Activated gamma-delta T cell treated with anti-CD3 and anti-CD28 coated beads, Interleukin-2, amount 50 U/mL, for 16 hours (primary cell): ENCODE results near the gene PGAP6.
A peak's percentile ranks its signal among the peaks of the same experiment; 100 is the strongest.
"Not testable (repeated sequence)": the region's sequence is repeated elsewhere in the genome, so short reads cannot be mapped to it uniquely, and the experiment has no call there.

Source experiments
- DNase-seq: peaks from one replicate; pipeline ENCODE4 v3.0.0-alpha.2; 2020; ENCODE audit warnings: low read depth

PGAP6 gene, protein sequence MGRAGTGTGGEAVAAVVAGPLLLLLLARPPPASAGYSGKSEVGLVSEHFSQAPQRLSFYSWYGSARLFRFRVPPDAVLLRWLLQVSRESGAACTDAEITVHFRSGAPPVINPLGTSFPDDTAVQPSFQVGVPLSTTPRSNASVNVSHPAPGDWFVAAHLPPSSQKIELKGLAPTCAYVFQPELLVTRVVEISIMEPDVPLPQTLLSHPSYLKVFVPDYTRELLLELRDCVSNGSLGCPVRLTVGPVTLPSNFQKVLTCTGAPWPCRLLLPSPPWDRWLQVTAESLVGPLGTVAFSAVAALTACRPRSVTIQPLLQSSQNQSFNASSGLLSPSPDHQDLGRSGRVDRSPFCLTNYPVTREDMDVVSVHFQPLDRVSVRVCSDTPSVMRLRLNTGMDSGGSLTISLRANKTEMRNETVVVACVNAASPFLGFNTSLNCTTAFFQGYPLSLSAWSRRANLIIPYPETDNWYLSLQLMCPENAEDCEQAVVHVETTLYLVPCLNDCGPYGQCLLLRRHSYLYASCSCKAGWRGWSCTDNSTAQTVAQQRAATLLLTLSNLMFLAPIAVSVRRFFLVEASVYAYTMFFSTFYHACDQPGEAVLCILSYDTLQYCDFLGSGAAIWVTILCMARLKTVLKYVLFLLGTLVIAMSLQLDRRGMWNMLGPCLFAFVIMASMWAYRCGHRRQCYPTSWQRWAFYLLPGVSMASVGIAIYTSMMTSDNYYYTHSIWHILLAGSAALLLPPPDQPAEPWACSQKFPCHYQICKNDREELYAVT

DNA sequence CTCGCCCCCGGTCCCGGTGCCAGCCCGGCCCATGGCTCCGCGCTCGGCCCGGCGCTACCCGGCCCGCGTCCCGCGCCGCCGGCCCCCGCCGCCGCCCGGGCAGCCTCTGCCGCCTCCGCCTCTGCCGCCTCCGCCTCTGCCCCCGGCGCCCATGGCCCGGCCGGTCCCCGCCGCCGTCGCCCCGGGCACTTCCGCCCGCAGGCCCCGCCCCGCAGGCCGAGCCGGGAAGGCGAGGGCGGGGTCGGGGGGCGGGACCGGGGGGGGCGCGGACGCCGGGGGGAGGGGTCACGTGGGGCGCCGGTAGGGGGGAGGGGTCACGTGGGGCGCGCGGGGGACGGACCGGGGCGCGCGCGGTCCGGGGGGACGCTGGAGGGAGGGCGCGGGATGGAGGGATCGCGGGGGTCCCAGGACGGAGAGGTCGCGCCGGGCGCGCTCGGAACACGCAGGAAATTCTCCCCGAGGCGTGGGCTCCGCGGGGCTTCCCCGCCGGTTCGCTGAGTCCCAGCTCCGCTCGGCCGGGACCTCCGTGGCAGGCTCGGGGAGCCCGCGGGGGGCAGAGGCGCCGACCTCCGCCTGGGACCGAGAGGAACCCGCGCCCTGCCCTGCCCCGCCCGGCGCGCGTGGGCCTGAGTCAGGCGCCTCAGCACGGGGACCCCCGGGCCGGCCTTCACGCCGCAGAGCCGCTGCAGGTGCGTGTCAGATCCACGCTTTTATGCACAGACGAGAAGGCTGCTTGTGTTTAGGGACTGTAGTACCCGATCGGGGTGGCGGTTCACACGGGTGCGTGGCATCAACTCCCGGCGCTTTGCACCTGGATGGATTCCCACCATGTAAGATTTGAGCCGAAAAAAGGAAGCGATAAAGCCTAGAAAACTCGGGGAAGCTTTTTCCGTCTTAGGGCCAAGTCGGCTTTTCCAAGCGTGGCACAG, at the start of gene PGAP6:
PGAP6 (minus strand) TSS at position 190 of the 929 bp plus-strand sequence; CDS start at position 33, 157 bp downstream.
- peak; percentile 41 for DNase-seq

DNA sequence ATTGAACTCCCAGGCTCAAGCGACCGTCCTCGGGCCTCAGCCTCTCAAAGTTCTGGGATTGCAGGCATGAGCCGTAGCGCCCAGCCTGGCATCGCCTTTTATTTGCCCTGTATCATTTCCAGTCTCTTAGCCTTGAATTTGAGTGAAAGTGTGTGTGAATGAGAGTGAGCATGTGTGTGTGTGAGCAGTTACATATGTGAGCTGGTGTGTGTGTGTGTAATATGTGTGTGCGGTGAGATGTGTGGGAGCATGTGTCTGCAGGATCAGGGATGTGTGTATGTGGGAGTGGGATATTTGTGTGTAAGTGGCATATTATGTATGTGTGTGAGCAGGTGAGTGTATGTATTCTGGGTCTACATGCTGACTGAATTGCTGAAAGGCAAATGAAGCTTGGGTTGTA, 49.1 kb upstream of the PGAP6 start:
- DNase-seq = no peak

DNA sequence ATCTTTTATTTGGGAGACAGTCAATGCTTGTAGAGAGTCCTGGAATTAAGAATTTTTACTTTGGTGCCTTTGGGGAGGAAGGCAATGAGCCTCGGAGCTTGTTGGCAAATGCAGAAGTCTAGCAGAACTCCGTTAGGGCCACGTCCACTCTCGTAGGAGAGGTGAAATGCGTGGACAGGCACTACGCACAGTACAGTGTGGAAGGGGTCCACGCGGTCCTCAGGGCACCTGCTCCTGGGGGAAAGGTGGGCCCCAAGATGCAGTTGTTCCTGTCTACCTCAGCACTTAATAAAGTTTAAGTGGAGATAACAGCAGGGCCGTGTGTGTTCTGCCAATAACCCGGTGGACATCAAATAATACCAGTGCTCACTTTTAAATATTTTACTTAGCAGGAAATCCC, 45.5 kb upstream of the PGAP6 start:
- DNase-seq = no peak

DNA sequence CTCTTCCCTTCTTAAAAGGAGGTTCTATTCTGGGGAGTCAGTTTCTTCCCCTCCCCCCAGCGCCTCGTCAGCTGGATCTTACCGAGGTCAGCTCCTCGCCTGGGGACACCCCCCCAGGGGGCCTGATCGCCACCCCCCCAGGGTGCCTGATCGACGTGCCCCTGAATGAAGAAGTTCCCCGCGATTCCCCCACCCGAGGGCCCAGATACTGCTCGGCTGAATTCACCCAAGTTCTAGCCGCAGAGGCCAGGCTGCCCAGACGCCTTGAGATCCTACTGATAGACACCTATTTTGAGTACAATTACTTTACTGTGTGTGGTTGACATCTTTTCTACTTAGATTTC, 45.1 kb upstream of the PGAP6 start:
- no peak for DNase-seq

DNA sequence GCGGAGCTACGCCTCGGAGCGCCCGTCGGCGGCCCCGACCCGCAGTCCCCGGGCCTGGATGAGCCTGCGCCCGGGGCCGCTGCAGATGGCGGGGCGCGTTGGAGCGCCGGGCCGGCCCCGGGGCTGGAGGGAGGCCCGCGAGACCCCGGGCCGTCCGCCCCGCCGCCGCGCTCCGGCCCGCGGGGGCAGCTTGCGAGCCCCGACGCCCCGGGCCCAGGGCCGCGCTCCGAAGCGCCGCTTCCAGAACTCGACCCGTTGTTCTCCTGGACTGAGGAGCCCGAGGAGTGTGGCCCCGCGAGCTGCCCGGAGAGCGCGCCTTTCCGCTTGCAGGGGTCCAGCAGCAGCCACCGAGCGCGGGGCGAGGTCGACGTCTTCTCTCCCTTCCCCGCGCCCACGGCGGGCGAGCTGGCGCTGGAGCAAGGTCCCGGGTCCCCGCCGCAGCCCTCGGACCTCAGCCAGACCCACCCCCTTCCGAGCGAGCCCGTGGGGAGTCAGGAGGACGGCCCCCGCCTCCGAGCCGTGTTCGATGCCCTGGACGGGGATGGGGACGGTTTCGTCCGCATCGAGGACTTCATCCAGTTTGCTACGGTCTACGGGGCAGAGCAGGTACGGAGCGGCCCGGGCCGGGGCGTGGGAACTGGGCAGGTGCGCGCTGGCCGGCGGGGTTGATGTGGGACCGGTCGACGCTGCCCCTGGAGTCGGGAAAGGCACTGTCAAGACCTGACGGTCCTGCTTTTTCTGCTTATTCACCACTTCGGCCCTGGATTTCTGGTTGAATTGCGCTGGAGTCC, 44.5 kb upstream of the PGAP6 start:
- no peak for DNase-seq

DNA sequence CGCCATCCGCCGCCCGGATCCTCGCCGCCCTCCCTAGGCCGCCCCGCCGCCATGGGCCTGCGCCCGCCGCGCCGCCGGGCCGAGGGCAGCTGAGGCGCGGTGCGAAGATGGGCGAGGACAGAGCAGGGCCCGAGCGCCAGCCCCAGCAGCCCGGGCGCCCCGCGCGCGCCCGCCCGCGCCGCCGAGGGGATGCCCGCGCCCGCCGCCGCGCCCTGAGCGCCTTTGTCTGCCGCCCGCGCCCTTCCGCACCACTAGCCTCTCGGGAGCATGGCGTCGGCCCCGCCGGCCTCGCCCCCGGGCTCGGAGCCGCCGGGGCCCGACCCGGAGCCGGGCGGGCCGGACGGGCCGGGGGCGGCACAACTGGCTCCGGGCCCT, 43.9 kb upstream of the PGAP6 start:
- DNase-seq = peak; percentile 14

DNA sequence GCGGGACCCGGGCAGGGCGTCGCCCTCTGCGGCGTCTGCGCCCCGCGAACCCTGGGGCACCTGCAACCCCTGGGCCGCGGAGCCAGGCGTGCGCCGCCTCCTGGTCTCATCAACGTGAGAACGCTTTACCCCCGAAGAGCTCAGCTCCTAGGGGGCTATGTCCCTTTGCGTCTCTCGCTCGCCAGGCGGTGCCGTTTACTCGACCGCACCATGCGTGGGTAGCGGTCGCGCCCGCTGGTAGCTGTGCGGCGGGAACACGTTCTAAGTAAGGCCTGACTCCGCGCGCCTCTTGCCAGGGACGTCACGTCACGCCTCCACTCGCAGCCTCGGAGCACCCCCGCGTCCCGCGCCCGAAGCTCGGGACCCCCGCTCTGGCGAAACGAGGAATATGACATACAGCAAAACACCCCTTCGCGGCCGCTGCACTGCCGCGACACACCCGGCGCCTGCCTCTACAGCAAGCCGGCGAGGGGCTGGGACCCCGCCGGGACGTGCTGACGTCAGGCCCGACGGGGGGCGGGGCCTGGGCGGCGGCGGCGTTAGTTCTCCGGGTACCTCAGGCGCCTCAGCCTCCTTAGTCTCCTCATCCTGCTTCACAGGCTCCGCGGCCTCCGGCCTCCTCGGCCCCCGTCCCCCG, 43.4 kb upstream of the PGAP6 start, which contains the start of gene RAB11FIP3:
RAB11FIP3 (plus strand) TSS at position 568 of the 637 bp plus-strand sequence. CDS start 358 bp downstream, outside the sequence.
- peak; percentile 67 for DNase-seq

DNA sequence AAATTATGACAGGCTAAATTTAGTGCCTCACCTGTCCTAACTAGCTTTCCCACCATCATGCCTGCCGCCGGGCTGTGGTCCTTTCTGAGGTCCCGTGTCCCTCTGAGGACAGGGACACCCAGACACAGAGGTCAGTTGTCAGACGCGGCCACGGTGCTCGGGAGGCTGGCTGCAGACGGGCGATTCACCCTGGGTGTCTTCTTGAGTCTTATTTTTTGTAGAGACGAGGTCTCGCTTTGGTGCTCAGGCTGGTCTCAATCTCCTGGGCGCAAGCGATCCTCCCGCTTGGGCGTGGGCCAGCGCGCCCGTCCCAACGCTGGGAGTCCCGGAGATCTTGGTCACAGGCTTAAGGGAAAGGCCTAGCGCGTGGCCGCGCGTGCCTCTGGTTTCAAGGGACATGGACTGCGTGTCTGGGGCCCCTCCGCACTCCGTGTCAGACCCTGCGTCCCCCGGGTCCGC, 42.9 kb upstream of the PGAP6 start:
- no peak for DNase-seq

DNA sequence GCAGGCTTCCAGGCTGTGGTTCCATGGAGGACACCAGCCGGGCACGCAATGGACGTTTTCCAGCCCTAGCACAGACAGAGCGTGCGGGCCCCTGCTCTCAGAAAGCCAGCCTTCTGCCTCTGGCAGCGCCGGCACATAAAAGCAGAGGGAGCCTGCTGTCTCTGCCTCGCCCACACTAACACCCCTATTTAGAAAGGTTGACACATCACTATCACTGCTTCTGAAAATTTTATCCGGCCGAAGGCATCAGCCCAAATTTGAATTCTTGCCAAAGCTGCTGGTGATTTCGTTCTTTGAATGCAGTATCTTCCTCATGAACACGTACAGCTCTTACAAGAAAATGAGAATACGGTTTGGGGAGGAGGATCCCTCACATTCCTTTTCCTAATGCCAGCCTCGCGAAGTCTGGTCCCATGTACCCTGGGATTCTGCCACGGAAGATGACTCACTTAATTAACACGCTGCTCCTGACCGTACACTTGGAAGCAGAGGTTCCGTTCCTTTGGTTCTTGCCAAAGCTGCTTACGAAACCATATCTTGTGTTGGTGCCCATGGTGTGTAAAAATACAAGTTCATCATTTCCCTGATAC, 42.4 kb upstream of the PGAP6 start:
- DNase-seq = no peak

DNA sequence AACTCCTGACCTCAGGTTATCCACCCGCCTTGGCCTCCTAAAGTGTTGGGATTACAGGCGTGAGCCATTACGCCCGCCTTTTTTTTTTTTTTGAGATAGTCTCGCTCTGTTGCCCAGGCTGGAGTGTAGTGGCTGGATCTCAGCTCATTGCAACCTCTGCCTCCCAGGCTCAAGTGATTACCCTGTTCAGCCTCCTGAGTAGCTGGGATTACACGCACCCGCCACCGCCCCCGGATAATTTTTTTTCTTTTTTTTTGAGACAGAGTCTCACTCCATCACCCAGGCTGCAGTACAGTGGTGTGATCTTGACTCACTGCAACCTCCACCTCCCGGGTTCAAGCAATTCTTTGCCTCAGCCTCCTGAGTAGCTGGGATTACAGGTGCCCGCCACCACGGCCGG, 40.4 kb upstream of the PGAP6 start:
- DNase-seq = not testable (repeated sequence)

DNA sequence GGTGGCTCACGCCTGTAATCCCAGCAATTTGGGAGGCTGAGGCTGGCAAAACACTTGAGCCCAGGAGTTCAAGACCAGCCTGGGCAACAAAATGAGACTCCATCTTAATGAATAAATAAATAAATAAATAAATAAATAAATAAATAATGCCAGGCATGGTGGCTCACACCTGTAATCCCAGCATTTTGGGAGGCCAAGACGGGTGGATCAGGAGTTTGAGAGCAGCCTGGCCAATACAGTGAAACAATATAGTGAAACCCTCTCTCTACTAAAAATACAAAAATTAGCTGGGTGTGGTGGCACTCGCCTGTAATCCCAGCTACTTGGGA, 33.4 kb upstream of the PGAP6 start:
- DNase-seq = not testable (repeated sequence)

DNA sequence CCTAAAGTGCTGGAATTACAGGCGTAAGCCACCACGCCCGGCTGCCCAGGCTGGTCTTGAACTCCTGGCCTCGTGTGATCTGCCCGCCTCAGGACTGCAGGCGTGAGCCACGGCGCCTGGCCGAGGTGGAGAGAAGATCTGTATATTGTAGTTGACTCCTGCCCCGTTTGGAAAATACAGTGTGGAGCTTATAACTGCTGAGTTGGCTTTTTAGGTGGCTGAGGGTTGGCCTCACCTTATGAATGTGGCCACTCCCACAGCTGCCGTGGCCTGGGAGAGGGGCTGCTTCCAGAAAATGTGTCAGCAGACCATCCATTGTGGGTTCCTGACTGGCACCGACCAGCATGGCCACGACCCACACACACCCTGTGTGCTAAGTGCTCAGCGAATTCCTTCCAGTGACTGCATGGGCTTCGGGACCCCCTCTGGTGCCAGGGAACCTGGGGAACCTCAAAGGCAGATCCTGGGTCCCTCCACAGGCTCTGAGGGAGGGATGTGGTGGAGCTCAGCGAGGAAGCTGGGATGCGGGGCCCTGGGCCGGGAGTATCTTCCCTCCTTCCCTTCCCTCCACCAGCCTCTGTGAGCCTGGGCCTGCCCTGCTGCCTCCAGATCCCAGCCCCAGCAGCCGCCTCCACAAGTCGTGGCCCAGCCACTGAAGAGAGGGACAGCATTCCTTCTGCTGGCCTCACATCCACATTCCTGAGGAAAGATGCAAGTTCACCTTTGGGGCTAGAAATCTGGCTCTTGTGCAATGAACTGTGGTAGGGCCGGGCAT, 32.8 kb upstream of the PGAP6 start:
- no peak for DNase-seq

DNA sequence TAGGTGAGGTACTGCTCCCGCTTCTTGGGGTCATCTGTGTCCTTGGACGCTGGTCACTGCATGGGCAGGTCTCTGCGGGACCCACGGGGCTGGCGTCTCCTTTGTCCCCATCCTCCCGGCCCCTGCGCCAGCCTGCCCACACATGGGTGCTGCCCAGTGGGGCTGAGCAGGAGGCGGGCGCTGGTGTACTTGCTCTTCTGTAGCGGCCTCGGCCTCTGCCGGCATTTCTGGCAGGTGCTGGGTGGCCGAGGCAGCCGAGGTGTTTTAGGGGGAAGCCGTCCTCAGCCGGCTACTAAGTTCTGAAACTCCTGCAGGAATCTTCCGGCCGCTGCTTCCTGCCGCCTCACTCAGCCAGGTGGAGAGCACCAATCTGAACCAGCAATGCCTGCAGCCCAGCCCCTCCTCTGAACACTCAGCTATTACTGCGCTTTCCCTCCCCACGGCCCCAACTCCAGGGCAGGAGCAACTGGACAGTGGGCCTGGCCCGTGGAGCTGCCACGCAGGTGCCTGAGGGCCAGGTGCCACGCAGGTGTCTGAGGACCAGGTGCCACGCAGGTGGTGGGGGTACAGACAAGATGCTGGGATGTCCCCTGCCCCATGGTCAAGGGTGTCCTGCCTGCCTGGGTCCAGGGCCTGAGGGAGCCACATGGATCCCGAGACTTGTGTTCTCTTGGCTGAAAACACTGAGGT, 29.9 kb upstream of the PGAP6 start:
- no peak for DNase-seq

DNA sequence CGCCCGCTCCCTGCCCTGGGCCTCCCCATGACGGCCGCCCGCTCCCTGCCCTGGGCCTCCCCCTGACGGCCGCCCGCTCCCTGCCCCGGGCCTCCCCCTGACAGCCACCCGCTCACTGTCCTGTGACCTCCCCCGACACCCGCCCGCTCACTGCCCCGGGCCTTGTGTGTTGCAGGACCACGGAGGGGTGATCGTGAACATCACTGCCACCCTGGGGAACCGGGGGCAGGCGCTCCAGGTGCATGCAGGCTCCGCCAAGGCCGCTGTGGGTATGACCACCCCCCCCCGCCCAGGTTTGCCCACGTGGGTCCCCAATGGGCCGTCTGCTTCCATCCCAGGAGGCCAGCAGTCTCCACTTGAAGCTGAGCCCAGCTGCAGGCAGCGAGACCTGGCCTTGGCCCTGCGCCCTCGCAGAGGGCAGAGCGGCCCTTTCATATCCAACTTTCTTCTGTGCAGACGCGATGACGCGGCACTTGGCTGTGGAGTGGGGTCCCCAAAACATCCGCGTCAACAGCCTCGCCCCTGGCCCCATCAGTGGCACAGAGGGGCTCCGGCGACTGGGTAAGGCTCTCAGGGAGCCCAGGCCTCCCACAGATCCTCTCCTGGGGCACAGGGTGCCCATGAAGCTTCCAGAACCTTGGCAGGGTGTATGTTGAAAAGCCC, 28.9 kb upstream of the PGAP6 start:
- no peak for DNase-seq

DNA sequence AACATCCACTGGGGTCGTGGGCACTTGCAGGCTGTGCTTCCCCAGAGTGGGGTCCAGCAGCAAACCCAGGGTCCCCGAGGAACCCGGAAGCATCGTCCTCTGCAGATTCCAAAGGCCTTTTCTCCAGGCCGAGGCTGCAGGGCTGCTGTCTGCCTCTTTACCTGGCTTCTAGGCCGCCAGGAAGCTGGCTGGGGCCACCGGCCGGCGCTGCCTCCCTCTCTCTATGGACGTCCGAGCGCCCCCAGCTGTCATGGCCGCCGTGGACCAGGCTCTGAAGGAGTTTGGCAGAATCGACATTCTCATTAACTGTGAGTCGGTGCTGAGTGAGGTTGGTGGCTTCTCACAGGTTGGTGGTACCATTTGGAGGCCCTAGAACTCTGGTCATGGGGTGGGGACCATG, 25.5 kb upstream of the PGAP6 start:
- DNase-seq = no peak

DNA sequence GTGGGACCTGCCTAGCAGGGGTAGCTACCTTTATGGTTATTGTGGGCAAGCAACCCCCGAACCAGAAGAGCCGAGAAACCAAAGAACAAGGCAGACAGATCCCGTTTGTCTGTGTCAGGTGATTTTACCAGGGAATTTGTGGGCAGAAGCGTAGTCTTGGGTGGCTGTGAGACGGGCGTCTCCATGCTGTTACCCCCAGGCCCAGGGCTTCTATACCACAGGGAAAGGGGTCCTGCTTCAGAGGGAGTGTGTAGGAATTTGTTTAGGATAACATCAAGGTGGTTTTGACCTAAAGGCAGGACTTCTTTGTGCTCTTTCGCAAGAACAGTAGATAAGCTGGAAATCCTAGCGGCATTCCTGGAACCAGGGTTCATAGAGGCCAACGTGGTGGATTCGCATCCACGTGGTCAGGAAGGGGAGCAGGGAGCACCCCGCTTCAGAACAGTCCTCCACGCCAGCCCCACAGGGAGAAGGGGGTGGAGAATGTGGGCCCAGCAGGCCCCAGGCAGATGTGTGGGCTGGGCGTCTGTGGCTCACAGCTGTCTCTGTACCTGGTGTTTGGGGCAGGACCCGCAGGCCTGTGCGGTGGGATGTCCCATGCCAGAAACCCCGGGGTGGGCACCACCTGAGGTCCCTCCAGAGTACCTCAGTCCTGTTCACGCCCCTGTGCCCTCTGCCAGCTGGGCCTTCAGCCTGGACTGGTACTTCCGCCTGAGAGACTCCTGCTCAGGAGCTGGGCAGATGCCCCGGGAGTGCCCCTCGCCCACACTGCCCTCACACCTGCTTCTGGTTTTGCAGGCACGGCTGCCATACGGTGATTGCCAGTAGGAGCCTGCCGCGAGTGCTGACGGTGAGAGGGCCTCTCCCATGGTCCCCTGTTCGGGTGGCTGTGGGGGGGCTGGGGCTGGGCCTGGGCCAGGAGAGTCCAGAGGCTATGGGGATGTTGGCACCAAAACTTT, 24.0 kb upstream of the PGAP6 start:
- DNase-seq = no peak

DNA sequence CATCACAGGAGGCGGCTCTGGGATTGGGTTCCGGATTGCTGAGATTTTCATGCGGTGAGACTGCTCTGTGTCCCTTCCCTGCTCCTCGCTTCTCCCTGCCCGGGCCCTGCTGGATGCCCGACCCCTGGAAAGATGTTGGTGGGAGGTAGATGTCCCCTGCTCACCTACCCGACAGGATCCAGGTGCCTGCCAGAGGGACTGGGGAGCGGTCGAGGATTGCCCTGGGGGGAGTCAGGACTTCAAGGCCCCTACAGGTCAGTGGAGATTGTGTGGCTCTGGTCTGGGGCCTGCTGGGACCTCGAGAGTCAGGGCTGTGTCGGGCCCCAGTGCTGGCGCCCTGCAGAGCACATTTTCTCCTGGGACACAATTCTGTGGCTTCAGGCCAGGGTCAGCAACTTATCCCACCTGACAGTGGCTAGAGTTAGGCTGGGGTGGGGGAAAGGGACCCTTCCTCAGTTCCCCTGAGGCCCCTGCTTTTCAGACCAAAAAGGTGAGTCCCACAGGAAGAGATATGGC, 23.3 kb upstream of the PGAP6 start:
- no peak for DNase-seq
